GM04504 (cell line): ENCODE data around the gene HOMER3.
"Not testable (repeated sequence)": the region's sequence is repeated elsewhere in the genome, so short reads cannot be mapped to it uniquely, and the experiment has no call there.

Experiments
- DNase-seq: peaks from one replicate; pipeline ENCODE4 v3.0.0-alpha.2; 2012; ENCODE audit warnings: low read depth

The HOMER3 gene

GRCh38 chr19:18952364-18953003 is 11.5 kb upstream of the HOMER3 start:
- DNase-seq, result not testable (repeated sequence)

DNA sequence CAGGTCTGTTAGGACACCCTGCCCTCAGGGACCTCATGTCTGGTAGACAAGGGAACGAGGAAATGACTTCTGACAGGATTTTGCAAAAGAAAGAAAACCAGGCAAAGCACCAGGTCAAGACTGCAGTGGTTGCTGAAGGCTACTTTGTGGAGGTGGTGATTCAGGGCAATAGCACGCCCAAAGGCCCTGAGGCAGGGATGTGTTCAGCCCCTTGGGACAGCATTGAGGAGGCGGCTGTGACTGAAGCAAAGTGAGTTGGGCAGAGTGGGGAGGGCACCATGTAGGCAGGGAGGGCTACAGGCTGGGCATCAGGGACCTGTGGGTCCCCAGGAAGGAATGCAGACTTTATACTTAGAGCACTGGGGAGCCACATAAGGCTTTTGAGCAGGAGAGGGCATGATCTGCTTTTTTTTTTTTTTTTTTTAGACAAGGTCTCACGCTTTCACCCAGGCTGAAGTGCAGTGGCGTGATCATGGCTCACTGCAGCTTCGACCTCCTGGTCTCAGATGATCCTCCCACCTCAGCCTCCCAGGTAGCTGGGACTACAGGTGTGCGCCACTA is 10.8 kb upstream of the HOMER3 start:
- no peak for DNase-seq

GRCh38 chr19:18949858-18950257 is 8.8 kb upstream of the HOMER3 start:
- DNase-seq, result no peak

DNA sequence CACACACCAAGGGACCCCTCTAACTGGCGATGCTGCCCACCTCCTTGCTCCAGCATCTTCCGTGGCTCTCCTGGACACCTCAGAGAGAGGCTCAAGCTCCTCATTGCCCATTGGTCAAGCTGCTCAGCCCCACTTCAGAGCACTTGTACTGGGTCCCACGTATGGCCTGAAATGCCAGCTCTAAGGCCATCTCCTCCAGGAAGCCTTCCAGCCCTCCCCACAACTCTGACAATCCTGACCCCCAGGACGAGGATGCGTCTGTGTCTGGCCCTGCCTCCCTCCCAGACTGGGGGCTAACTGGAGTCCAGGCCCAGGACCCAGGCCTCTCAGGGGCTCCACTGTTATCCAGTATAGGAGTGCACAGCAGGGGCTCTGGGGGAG is 7.9 kb upstream of the HOMER3 start:
- DNase-seq, result no peak

- no peak for DNase-seq
Measured at GRCh38 chr19:18948075-18948975, 7.3 kb upstream of the HOMER3 start.

- no peak for DNase-seq
Measured at GRCh38 chr19:18946918-18947317, 5.9 kb upstream of the HOMER3 start.

- no peak for DNase-seq
Measured at GRCh38 chr19:18946335-18946734, 5.3 kb upstream of the HOMER3 start.

- no peak for DNase-seq
Measured at GRCh38 chr19:18945297-18945696, 4.3 kb upstream of the HOMER3 start.

- no peak for DNase-seq
Measured at GRCh38 chr19:18943465-18943864, 2.4 kb upstream of the HOMER3 start.

- DNase-seq, result no peak
Measured at GRCh38 chr19:18942692-18943091, 1.7 kb upstream of the HOMER3 start.

DNA sequence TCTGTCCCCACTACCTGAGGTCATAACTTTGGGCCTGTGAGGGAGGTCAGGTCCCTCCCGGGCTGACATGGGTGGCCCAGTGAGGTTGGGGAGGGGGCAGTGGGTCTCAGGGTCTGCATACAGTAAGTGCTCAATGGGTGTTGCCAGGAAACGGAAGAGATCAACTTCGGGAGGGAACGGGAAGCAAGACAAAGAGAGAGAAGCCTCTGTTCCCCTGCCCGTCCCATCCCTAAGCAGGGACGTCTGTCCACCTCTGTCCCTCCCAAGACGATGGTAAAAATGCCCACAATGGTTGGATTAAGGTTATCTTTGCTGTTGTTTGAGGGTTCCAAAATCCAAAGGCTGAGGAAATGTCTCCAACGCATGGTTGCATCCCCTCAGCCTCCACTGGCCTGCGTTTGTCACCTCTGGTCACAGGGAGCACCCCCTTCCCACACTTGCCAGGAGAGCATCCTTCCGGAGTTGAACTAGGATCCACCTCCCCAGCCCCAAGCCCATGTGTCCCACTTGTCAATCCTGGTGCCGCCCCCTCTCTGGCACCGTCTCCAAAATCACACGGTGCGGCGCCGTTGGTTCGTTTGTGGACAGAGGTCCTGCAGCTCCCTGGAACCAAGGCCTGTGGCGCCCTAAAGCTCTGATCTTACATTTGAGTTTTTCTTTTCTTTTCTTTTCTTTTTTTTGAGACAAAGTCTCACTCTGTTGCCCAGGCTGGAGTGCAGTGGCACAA is 774 bp upstream of the HOMER3 start:
- DNase-seq, result no peak

GRCh38 chr19:18939922-18940768 is 872 bp downstream of the HOMER3 start:
- no peak for DNase-seq

- no peak for DNase-seq
Measured at GRCh38 chr19:18939163-18939562, 1.9 kb downstream of the HOMER3 start.

DNA sequence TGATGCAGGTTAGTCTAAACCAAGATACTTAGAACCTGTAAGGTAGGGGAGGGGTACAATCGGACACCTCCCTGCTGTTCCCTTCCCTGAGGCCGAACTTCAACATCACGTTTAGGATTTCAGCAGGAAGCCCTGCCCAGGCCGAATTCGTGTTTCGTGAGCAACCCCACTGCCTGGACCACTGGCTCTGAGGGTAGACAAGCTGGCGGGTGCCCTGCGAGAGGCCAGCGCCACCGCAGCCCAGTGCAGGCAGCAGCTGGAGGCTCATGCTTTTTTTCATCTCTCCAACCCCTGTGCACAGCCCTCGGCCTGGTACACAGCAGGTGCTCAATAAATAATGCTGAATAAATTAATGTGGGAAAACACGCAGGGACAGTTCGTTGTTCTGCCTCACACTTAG is 7.7 kb downstream of the HOMER3 start:
- no peak for DNase-seq

- no peak for DNase-seq
Measured at GRCh38 chr19:18932216-18932841, 8.7 kb downstream of the HOMER3 start.

DNA sequence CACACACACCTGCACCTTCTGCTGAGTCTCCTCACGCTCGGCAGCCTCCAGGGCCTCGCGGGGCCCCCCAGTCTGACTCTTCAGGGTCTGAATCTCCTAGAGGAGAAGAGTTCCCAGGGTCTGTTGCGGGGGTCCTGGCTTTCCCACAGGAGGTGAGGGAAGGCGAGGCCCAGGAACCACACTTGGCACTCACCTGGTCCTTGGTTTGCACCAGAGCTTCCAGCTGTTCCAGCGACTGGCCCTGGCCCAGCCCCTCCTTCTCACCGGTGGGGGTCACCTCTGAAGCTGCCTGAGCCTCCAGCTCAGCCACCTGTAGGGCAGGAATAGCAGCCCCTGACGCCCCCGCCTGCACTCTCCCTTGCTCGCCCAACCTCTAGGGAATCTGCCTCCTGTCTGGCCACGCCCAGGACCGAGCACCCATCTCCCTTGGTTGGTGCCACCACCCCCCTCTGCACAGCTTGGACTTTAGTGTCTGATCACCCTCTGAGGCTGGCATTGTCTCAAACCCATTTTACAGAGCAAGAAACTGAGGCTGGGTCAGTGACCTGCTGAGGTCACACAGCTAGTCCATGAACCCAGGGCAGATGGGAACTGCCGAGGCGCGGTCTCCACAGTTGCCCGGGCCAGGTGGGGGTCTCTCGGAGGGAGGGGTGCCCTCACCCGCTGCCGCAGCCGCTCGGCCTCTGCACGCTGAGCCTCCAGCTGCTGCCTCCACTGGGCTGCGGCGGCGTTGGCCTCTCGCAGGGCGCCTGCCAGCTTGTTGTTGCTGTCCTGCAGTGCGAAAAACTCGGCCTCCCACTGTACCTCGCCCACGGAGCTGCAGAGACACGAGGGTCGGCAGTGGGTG is 9.5 kb downstream of the HOMER3 start:
- no peak for DNase-seq

- DNase-seq, result no peak
Measured at GRCh38 chr19:18929311-18929710, 11.7 kb downstream of the HOMER3 start.

- no peak for DNase-seq
Measured at GRCh38 chr19:18928018-18928805, 12.8 kb downstream of the HOMER3 start.

DNA sequence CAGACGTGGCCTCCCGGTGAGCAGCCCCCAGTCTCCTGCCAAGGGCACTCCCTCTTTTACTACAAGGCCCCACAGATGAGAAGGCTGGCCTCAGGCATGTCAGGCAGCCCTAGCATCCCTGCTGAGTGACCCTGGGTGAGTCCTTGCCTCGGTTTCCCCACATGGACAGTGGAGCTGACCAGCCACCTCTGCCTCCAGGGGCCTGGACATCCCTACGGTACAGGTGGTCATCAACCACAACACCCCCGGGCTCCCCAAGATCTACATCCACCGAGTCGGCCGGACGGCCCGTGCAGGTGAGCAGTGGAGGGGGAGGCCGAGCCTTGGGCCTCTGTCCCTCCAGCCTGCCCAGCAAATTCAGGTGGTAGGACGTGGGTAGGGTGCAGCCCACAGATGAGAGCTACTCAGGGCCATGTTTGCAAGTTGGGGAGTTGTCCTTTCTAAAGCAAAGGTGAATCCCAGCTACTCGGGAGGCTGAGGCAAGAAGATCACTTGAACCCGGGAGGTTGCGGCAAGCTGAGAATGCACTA is 16.3 kb downstream of the HOMER3 start:
- no peak for DNase-seq
